GM21717 (cell line): ENCODE results near the gene NFKBIA.
"Not testable (repeated sequence)": the region's sequence is repeated elsewhere in the genome, so short reads cannot be mapped to it uniquely, and the experiment has no call there.

Source experiments
- ATAC-seq: cut with Tn5 transposase; IDR thresholded peaks from one replicate; pipeline ENCODE4 v1.9.1; 2021; ENCODE audit warnings: mild to moderate bottlenecking, moderate library complexity; ENCODE audit not compliant: unreplicated experiment

Gene NFKBIA

GRCh38 chr14:35404449-35405303, at the start of gene NFKBIA:
NFKBIA (minus strand) TSS chr14:35404749; CDS start chr14:35404644, 105 bp downstream.
- ATAC-seq: peak; percentile 51

- no peak for ATAC-seq
These were observed 41.9 kb upstream of the NFKBIA start for GRCh38 chr14:35446450-35446849.

GRCh38 chr14:35444104-35444503, 39.6 kb upstream of the NFKBIA start:
- ATAC-seq: no peak

- ATAC-seq: no peak
These were observed 36.6 kb upstream of the NFKBIA start for GRCh38 chr14:35441160-35441559.

GRCh38 chr14:35438910-35439713, 34.6 kb upstream of the NFKBIA start:
- ATAC-seq: no peak

GRCh38 chr14:35438492-35438891, 33.9 kb upstream of the NFKBIA start:
- ATAC-seq: not testable (repeated sequence)

GRCh38 chr14:35435177-35435576, 30.6 kb upstream of the NFKBIA start:
- no peak for ATAC-seq

GRCh38 chr14:35433826-35434225, 29.3 kb upstream of the NFKBIA start:
- no peak for ATAC-seq

- no peak for ATAC-seq
These were observed 26.1 kb upstream of the NFKBIA start for GRCh38 chr14:35430459-35431199.

GRCh38 chr14:35429951-35430350, 25.4 kb upstream of the NFKBIA start:
- ATAC-seq: no peak

GRCh38 chr14:35425850-35426249, 21.3 kb upstream of the NFKBIA start:
- ATAC-seq: no peak

GRCh38 chr14:35423621-35424020, 19.1 kb upstream of the NFKBIA start:
- no peak for ATAC-seq

GRCh38 chr14:35420036-35420811, 15.7 kb upstream of the NFKBIA start:
- no peak for ATAC-seq

GRCh38 chr14:35419429-35419841, 14.9 kb upstream of the NFKBIA start:
- ATAC-seq: no peak

- no peak for ATAC-seq
These were observed 13.5 kb upstream of the NFKBIA start for GRCh38 chr14:35418093-35418492.

- peak; percentile 50 for ATAC-seq
These were observed 11.7 kb upstream of the NFKBIA start for GRCh38 chr14:35416108-35416750.

GRCh38 chr14:35414365-35414764, 9.8 kb upstream of the NFKBIA start:
- no peak for ATAC-seq

- ATAC-seq: no peak
These were observed 7.9 kb upstream of the NFKBIA start for GRCh38 chr14:35412272-35413056.

GRCh38 chr14:35410858-35411257, 6.3 kb upstream of the NFKBIA start:
- no peak for ATAC-seq
